A549 (cell line): ENCODE results near the gene CNIH2.

Source experiments
- EP300 ChIP-seq, 2 experiments: fragments of >200 bp; sonication (Bioruptor Twin); formaldehyde crosslinking; IDR thresholded peaks; 2 replicates in 1 of 2; 3 replicates in 1 of 2; pipeline ENCODE4 v1.6.1; 2016 to 2017
- HOXA7 ChIP-seq: fragments of 250-450 bp; sonication (Bioruptor Pico); IDR thresholded peaks from 2 replicates; pipeline ENCODE4 v1.5.0; 2020; ENCODE audit warnings: mild to moderate bottlenecking, moderate library complexity
- MAFK ChIP-seq: fragments of 450-650 bp; IDR thresholded peaks from 2 replicates; pipeline ENCODE4 v1.6.1; 2014; ENCODE audit not compliant: partially characterized antibody
- PHF8 ChIP-seq: fragments of 200-600 bp; sonication (generic); IDR thresholded peaks from 2 replicates; pipeline ENCODE4 v1.6.1; 2016; ENCODE audit warnings: low read depth, mild to moderate bottlenecking, antibody characterized with exemption, moderate library complexity, borderline replicate concordance
- POLR2A ChIP-seq: IDR thresholded peaks from 2 replicates; pipeline ENCODE4 v1.6.1; 2012; ENCODE audit warnings: mild to moderate bottlenecking, low read length
- RAD21 ChIP-seq, 2 experiments: fragments of >200 bp in 1 of 2; sonication (Bioruptor Twin) in 1 of 2; formaldehyde crosslinking in 1 of 2; IDR thresholded peaks in 1 of 2; conservative IDR thresholded peaks in 1 of 2; 2 replicates in 1 of 2; 3 replicates in 1 of 2; pipeline ENCODE4 v1.6.1; 2012 to 2018; ENCODE audit warnings: inconsistent platforms in 1 of 2
- TF ChIP-seq, protein P1 (sequence below): fragments of >200 bp; sonication (Bioruptor Twin); formaldehyde crosslinking; IDR thresholded peaks from 3 replicates; pipeline ENCODE4 v1.6.1; 2016
- TF ChIP-seq, protein P2 (sequence below): fragments of >200 bp; sonication (Bioruptor Twin); formaldehyde crosslinking; IDR thresholded peaks from 3 replicates; pipeline ENCODE4 v1.5.1; 2016

DNA sequence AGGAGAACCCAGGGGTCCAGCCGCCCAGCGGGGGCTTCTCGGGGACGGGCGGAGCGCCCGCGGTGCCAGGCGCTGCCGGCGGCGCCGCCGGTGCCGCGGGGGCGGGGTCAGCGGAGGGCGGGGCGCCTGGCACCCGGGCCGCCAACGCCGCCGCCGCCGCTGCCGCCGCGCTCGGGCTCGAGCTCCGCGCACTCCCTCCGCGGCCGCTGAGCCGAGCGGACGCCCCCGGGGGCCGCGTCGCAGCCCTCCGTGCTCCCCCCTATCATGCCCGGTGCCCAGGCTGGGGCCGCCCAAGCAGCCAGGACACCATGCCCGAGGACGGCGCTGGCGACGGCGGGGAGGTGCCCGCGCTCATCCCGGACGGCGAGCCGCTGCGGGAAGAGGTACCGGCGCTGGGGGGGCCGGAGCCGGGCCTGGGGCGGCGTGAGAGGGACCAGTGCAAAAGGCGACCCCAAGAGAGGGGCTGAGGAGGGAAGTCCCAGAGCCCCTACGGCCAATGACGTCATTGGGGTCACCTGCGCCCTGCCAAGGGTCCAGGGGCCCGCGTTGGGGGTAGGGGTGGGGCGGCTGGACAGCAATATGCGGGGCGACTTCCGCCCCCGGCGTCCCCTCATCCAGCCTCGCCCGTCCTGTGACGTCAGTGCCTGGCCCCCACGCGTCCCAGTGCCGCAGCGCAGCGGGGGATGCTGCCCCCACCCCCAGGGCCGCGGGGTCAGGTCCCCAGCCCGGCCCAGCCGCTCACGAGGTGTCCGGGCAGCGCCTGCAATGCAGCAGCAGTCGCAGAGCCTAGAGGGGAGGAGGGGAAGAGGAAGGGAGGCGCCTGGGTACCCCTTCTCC, 13.9 kb downstream of the CNIH2 start, which contains the start of gene TMEM151A:
- TF ChIP-seq, protein P1, sequence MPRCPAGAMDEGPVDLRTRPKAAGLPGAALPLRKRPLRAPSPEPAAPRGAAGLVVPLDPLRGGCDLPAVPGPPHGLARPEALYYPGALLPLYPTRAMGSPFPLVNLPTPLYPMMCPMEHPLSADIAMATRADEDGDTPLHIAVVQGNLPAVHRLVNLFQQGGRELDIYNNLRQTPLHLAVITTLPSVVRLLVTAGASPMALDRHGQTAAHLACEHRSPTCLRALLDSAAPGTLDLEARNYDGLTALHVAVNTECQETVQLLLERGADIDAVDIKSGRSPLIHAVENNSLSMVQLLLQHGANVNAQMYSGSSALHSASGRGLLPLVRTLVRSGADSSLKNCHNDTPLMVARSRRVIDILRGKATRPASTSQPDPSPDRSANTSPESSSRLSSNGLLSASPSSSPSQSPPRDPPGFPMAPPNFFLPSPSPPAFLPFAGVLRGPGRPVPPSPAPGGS, result no peak
- TF ChIP-seq, protein P2, sequence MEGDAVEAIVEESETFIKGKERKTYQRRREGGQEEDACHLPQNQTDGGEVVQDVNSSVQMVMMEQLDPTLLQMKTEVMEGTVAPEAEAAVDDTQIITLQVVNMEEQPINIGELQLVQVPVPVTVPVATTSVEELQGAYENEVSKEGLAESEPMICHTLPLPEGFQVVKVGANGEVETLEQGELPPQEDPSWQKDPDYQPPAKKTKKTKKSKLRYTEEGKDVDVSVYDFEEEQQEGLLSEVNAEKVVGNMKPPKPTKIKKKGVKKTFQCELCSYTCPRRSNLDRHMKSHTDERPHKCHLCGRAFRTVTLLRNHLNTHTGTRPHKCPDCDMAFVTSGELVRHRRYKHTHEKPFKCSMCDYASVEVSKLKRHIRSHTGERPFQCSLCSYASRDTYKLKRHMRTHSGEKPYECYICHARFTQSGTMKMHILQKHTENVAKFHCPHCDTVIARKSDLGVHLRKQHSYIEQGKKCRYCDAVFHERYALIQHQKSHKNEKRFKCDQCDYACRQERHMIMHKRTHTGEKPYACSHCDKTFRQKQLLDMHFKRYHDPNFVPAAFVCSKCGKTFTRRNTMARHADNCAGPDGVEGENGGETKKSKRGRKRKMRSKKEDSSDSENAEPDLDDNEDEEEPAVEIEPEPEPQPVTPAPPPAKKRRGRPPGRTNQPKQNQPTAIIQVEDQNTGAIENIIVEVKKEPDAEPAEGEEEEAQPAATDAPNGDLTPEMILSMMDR, result no peak
- TF ChIP-seq HOXA7 (CRISPR knock-in tag) (no peak), POLR2A (no peak), RAD21 (conservative IDR thresholded peaks at IDR 0.05 in 1 of 2, IDR thresholded peaks at IDR 0.05 in 1 of 2) (no peak), PHF8 (no peak), MAFK (no peak), EP300 (IDR thresholded peaks at IDR 0.05) (no peak)
